GM18502 (cell line): ENCODE data around the gene EIF2S1.
A peak's percentile ranks its signal among the peaks of the same experiment; 100 is the strongest.
"Not testable (repeated sequence)": the region's sequence is repeated elsewhere in the genome, so short reads cannot be mapped to it uniquely, and the experiment has no call there.

Experiments used
- ATAC-seq: cut with Tn5 transposase; IDR thresholded peaks from one replicate; pipeline ENCODE4 v1.9.1; 2021; ENCODE audit warnings: mild to moderate bottlenecking; ENCODE audit not compliant: unreplicated experiment, poor library complexity

EIF2S1 gene

DNA sequence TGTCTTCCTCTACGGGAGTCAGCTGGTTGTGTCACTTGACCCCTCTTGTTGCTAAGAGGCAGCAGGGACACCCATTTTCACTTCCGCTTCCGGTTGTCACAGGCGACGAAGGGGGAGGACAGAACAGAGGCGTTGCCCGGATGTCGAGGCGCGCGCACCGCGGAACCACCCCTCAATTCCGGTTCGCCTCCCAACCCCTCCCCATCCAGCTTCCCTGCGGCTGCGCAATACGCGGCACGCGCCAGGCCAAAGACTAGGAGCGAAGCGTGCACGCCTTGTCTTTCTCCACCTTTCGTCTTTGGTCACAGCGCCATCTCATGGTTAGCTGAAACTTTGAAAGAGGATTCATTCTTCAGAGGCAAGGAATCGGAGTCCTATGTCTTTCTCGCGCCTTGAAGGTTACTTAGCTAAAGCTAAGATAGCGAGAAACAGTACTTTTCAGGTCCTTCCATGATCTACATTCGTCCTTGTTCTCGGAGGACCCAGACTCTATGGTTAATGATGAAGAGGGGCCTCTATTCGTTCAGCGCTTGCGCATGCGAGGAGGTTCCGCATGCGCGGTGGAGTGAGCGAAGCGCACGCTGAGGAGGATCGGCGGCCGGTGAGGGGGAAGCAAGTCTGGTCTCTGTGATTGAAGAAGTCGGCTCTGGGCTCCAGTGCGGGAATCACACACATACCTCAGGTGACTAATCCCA is at the start of gene EIF2S1, which contains the start of gene ATP6V1D:
Gene EIF2S1 (plus strand): TSS at position 554 of the 695 bp plus-strand sequence. CDS start 4,440 bp downstream, outside the sequence.
Gene ATP6V1D (minus strand): TSS at position 30 of the 695 bp plus-strand sequence. CDS start 106 bp downstream, outside the sequence.
- peak; percentile 90 for ATAC-seq

DNA sequence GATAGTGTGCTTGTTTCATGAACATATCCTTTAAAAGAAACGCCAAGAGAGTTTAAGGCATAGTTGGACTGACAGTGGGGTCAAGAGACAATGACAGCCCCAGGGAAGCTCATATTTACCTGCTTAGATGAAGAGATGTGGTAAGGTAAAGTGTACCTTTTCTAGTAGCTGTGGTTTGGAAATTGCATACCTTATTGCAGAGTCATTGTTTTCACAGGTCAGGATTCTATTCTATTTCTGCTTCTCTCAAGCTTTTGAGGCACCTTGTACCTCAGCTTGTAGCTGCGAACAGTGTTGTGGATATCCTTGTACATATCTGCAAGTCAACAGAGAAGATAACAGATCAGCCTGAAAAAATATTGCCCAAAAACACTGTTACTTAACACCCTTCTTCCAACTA is 48.3 kb upstream of the EIF2S1 start:
- ATAC-seq, result no peak

DNA sequence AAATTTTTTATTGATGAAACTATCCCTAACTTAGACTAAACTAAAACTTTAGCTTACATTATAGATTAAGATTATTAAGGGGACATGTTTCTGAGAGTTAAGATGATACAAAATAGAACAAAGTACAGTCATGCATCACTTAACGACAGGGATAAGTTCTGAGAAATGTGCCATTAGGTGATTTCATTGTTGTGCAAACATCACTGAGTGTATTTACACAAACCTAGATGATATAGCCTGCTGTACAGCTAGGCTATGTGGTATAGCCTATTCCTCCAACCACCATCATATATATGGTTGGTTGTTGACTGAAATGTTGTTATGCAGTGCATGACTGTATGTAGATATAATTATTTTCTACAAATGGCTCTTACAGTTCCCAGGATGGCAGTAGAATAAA is 47.0 kb upstream of the EIF2S1 start:
- ATAC-seq, result no peak

DNA sequence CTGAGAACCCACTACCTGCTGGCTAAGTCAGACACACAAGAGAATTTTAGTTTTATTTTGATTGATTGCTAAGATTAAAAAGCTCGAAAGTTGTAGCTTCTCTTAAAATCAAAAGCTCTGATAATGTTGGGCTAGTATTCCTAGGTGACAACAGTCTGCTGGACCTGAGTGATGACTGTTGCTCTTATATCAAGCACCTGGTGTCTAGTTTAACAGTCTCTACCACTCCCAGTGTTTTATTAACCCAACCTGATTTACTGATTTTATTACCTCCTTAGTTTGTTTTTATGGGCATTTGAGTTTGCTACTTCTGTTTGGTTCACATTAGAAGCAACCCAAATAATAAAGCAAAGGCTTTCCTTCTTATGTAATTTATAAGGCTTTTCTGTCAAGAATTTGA is 42.3 kb upstream of the EIF2S1 start:
- ATAC-seq, result no peak

DNA sequence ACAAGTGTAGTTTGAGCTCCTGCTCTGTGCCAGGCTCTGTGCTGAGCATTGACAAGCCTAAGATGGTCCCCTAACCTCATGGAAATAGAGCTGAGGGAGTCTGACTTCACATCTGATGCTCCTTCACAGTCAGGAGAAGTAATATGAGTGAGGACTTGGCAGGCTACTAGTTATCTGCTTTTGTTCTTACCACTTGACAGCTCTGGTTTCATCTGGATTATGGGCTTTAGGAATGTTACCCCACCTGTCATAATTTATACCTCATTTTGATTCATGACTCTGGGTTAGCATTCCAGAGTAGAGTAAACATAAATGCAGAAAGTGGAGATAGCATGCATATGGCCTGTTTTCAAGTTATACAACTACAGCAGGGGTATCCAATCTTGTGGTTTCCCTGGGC is 41.0 kb upstream of the EIF2S1 start:
- no peak for ATAC-seq

DNA sequence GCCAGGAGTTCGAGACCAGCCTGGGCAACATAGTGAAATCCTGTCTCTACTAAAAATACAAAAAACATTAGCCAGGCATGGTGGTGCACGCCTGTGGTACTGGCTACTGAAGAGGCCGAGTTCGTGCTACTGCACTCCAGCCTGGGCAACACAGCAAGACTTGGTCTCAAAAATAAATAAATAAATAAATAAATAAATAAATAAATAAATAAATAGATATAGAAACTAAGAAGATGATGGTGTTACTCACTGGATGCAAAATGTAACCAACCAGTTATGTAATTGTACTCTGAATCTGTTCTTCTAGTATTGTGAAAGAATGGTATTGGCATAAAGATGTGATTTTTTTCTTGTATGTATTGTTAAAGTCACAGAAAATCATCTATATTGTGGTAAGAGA is 30.5 kb upstream of the EIF2S1 start:
- ATAC-seq, result not testable (repeated sequence)

DNA sequence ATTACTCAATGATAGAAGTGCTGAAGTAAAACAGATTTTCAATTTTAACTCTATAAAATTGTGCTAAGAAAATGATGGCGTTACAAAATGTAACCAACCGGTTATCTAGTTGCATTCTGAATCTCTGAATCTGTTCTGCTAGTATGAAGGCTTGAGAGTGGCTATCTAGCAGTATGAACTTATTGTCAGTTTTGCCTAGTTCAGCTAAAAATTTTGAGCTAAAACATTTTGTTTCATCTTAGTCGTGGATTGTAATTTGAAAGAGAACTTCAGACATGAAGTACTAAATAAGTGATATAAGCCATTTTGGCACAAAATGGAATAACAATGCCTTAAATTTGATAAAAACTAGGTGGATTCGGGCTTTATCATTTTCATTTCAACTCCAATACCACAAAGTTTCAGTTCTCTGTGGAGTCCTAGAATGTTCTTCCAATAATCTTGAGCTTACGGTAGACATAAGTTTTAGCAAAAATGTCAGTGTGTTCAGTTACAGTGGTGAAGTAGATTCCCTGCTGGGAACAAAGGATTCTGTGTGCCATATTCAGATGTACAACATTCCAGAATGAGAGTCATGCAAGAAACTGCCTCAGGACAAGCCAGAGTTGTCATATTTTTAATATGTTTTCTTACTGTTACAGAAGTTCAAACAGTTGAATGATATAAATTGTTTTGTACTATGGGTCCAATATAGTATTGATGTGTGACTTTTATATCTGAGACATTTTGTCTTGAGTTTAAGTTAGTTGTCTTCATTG is 28.6 kb upstream of the EIF2S1 start:
- ATAC-seq, result no peak

DNA sequence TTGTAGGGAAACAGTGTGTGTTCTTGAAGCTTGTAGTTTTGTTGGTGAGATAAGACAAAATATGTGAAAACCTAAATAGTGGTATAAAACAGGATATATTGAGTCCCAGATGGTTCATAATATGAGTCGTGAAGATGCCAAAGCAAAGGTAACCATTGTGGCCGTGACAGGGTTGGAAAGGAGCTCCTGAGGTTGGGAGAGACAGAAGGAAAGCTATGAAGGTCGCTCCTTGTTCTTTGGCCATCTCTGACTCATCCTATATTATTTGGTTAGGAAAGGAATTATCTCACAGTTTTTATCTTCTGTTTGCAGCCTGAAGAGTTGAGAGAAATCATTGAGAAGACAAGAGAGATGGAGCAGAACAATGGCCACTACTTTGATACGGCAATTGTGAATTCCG is 27.7 kb upstream of the EIF2S1 start:
- no peak for ATAC-seq

DNA sequence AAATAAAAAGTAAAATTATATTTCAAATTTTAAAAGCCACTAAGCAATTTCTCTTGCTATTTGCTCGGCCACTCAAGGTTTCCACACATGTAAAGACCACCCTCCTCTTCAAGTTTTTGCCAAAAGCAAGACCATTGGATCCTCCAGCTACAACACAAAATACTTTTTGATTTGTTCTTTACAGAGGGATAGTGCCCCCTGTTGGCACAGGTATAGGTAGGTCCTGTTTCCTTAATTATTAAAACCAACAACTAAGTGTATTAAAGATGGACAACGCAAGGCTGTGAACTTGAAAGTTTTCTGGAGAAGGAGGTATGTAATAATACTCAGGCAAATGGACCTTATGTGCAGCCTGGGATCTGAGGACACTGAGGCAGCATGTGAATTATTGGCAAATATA is 24.3 kb upstream of the EIF2S1 start:
- ATAC-seq, result no peak

DNA sequence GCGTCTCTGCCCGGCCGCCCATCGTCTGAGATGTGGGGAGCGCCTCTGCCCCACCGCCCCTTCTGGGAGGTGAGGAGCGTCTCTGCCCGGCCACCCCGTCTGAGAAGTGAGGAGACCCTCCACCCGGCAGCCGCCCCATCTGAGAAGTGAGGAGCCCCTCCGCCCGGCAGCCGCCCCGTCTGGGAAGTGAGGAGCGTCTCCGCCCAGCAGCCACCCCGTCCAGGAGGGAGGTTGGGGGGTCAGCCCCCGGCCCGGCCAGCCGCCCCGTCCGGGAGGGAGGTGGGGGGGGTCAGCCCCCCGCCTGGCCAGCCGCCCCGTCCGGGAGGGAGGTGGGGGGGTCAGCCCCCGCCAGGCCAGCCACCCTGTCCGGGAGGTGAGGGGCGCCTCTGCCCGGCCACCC is 18.9 kb upstream of the EIF2S1 start:
- not testable (repeated sequence) for ATAC-seq

DNA sequence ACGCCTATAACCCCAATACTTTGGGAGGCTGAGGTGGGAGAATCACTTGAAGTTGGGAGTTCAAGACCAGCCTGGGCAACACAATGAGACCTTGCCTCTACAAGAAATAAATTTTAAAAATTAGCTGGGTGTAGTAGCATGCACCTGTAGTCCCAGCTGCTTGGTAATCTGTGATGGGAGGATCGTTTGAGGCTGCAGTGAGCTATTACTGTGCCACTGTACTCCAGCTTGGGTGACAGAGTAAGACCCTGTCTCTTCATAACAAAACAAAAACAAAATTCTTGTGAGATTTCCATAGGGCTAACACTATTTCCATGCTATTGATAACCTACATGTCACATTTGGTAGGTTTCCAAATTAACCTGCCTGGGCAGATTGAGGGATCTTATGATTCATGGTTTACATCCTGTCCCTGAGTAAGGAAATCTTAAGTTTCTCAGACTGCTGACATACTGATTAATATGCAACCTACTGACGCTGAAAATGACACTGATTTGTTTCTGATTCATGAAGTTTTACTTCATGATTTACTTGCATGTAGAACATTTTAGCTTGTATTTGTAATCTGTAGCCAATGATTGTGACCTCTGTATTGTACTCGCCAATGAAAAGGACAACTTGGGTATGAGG is 16.4 kb upstream of the EIF2S1 start:
- ATAC-seq, result no peak

DNA sequence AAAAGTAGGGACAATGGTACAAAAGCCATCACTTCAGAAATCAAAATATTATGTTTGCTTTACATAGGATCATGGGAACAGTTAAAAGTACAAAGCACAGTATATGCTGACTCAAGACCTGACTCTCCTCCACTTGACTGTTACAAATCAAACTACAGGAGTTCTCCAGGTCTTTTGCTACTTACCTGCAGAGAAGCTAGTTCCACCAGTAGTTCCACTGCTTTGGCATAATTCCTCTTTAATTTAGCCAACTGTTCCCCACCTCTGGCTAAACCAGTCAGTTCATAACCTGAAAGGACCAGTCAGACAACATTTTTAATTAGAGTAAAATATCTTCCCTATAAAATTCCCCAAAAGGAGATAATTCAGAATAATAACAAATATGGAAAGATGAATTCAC is 14.5 kb upstream of the EIF2S1 start:
- ATAC-seq, result no peak

DNA sequence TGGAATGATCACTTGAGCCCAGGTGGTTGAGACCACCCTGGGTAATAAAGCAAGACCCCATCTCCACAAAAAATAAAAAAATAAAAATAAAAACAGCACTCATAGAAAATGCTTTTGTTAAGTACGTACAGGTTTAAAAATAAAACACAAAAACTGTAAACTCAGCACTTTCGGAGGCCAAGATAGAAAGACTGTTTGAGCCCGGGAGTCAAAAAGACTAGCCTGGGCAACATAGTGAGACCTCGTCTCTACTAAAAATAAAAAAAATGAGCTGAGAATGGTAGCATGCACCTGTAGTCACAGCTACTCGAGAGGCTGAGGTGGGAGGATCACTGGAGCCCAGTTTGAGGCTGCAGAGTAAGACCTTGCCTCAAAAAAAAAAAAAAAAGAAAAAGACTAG is 8.1 kb upstream of the EIF2S1 start:
- no peak for ATAC-seq

DNA sequence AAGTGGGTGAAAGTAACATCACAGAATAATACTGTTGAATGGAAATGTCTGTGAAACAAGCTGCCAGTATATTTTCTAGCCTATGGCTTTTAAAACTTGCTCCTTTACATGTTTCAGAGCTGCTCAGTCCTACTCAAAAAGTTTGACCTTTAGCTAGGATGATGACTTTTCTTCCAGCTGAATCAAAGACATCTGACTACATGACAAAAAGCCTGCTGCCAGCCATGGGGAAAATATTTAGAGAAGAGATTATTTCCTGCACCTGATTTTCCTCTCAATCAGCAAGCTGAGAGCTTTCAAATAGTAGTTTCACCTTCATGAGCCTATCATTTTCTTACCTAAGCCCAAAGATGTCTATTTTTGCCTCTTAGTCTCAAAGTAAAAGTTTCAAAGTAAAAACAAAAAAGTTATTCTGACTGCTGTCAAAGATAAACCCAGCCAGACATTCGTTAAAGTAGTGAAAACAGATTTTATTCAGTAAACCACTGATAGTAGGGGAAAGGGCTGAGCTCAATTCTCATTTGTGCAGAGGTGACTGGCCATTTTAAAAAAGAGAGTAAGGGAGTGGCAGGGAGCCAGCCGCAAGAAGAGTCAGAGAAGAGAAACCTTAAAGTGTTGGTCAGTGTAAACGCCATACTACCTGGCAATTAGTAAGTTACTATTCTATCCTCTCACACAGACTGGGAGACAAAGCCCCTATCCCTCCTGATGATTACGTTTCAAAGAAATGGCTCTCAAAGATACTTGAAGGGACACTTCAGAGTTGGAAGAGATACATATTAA is 2.8 kb upstream of the EIF2S1 start:
- no peak for ATAC-seq

DNA sequence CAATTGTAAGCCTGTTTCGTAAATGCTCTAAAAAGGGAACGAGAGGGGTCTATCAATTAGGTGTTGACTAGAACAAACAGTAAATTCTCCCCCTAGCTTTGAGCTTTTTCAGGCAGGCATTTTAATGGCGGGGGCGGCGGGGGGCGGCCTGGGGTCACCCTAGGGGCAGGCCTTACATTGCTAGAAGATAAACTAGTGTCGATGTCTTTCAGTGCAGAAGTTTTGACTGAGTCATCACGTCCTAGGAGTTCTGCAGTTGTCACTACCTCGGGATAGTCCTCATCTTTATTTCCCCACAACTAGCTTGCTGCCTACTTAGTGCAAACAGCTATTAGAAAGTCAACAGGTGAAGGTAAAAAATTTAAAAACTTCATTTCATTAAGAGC is 2.2 kb upstream of the EIF2S1 start:
- ATAC-seq, result no peak

DNA sequence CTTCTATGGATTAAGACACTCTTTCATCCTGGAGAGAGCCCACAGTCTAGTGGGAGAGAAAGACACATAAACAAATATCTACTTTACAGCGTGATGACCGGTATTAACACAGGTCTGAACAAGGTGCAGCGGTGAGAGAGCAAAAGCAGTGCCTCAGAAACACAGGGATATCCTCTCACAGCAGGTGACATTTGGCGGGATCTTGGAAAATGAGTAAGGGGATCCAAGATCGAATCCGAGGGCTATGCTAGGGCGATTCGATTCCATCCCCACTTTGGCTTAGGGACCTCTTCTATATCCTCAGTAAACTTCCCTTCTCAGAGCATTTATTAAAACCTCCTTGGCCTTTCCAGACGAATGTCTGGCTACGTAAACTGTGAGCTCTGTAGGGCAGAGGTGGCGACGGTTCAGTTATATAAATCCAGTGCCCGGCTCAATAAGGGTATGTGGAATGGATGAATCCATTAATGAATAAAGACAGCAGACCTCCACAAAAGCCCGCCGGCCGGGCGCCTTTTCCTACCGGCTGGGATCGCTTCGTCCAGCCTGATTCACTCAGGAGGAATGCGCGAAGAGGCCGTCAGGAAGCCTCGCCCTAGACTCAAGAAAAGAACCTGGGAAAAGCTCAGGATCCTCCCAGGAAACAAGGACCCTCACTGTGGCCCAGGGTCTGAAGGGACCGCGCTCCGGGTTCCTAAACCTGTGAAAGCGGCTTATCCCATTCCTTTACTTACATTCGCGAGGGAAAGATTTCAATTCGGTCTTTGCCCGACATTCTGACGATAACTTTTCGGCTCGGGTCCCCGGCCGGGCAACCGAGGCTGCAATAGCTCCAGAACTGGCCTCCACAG is 979 bp upstream of the EIF2S1 start:
- peak; percentile 1 for ATAC-seq

DNA sequence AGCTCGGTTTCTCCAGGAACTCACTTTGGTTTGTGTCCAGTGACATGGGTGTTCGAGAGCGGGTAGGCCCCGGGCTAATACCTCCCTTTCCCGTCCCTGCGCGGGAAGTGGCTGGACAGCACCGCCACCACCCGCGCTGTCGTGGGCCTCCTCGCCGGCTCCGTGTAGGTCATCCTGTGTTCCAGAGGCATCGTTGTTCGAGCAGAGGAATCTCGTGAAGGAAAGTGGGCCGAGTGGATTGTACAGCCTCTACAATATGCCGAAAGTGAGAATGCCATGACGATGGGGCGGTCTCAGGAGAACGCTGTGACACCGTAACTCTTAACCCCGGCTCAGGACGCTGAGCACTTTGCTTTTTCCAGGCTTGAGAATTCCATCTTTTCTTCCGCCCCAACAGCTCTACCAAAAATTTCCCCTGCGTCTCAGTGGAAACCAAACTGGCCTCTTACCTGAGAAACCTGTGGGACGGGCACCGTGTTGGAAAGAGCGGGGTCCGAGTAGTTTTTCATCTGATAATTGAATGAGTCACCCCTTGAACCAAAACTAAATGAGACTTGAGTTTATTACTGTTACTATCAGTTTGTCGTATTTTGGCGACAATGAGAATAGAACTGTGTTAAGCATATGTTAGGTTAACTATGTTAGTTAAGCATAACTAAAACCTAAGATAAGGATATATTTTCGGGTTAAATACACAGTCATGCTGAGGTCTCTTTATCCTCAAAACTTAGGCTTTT is 510 bp downstream of the EIF2S1 start:
- ATAC-seq, result peak; percentile 29

DNA sequence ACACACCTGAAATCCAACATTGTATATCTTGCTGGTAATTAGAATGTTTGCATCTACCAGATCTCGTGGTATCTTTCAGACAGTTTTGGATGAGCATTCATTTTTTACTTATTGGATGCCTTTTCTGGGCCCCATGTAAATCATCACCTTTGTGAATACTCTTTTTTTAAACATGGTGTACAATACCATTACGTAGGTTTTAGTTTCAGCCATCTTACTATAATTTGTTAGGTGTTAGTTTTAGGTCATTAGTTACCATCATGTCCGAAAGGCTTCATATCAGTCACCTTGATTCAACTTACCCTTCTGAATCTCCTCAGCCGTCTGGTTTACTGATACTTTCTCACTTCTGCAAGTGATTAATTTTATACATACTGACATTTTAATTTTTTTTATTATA is 5.3 kb downstream of the EIF2S1 start:
- ATAC-seq, result no peak

DNA sequence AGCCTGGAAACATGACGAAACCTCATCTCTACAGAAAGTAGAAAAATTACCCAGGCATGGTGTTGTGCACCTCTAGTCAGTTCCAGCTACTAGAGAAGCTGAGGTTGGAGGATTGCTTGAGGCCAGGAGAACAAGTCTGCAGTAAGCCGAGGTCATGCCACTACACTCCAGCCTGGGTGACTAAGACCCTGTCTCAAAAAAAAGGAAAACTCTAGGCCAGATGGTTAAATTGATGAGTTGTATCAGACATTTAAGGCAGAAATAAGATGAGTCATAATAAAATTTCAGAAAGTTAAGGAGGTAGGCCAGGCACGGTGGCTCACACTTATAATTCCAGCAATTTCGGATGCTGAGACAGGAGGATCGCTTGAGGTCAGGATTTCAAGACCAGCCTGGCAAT is 10.7 kb downstream of the EIF2S1 start:
- ATAC-seq, result no peak
